IPS DF 6.9 (cell line): ENCODE measurements around the gene SPDYE6.
"Not testable (repeated sequence)": the region's sequence is repeated elsewhere in the genome, so short reads cannot be mapped to it uniquely, and the experiment has no call there.

Source experiments
- DNase-seq: peaks from one replicate; pipeline ENCODE4 v3.0.0-alpha.2; 2013; ENCODE audit warnings: low read depth, low spot score
- H3K27ac ChIP-seq: one replicate; pipeline ENCODE4 v1.5.1; 2013; ENCODE audit warnings: low read length, control low read depth
- H3K27me3 ChIP-seq: 2 replicates; pipeline ENCODE4 v1.6.1; 2013; ENCODE audit warnings: mild to moderate bottlenecking, low read length; ENCODE audit not compliant: control insufficient read depth, insufficient read depth
- H3K36me3 ChIP-seq: 2 replicates; pipeline ENCODE4 v1.6.1; 2013; ENCODE audit warnings: low read length; ENCODE audit not compliant: control insufficient read depth, insufficient read depth
- H3K4me1 ChIP-seq: 2 replicates; pipeline ENCODE4 v1.6.1; 2013; ENCODE audit warnings: low read length; ENCODE audit not compliant: control insufficient read depth, insufficient read depth
- H3K4me3 ChIP-seq: 2 replicates; pipeline ENCODE4 v1.5.1; 2013; ENCODE audit warnings: mild to moderate bottlenecking, low read length
- H3K9me3 ChIP-seq: 2 replicates; pipeline ENCODE4 v1.6.1; 2013; ENCODE audit warnings: low read length, inconsistent platforms; ENCODE audit not compliant: control insufficient read depth, insufficient read depth
- WGBS: extraction: QIAGEN DNeasy Blood & Tissue Kit; methylation state at CpG from one replicate; pipeline ENCODE4 v1.1.7; 2013; ENCODE audit warnings: mixed read lengths, missing lambda C conversion rate; ENCODE audit not compliant: insufficient read length, insufficient coverage; 5-methylcytosine and 5-hydroxymethylcytosine counted together

SPDYE6 gene

DNA sequence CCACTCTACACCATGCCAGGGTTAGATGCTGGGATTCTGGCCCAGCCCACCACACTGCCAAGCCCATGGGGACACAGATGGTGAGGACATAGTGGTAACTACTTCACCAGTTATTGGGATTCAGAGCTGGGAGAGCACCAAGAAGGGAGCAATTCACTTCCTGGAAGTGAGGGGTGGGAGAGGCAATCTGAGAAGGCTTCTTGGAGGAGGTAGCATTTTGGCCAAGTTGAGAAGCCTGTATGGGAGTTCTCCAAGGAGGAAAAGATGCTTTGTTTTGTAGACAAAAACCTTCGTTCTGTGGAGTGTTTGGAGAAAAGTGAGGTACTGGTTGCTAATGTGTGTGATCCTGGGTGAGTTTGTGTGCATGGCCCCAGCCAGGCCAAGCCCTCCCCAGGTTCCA, 36.1 kb upstream of the SPDYE6 start:
- Histone ChIP-seq H3K4me3 (no peak overlapping the region), H3K9me3 (no peaks in the 10 kb centered on the region), H3K27me3 (no peaks in the 10 kb centered on the region), H3K4me1 (peaks cover 1% of the 10 kb centered on the region; the same call in 1 of the 2 replicates), H3K36me3 (no peaks in the 10 kb centered on the region), H3K27ac (no peak overlapping the region)
- DNase-seq, result no peak
- WGBS, result no CpG with 5 or more reads among the region's 1 CpG

DNA sequence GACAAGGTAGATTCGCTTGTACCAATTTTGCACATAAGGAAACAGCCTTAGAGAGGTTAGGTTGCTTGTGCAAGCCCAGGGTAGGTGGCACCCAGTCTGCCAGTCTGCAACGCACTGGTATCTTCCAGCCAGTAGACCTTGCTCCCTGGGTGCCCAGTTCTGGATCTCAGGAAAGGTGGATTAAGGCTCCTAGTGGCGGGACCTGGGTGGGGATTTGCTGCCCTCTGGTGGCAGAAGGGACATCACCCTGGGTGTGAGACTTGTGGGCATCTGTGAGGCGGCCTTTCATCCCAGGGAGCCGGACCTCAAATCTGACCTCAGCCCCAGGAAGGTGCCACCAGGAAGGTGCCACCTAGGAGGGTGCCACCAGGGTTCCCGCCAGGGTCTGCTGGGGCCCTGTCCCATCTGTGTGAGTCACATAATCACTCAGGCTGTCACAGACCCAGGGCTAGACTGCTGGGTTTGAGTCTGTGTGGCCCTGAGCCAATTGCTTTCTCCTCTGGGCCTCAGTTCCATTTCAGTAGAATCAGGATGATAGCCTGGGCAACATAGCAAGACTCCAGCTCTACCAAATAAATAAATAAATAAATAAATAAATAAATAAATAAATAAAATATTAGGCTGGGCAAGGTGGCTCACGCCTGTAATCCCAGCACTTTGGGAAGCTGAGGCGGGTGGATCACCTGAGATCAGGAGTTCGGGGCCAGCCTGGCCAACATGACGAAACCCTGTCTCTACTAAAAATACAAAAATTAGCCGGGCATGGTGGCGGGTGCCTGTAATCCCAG, 34.6 kb upstream of the SPDYE6 start:
- H3K9me3 ChIP-seq, result no peaks in the 10 kb centered on the region
- H3K4me3 ChIP-seq, result no peak overlapping the region
- H3K36me3 ChIP-seq, result no peaks in the 10 kb centered on the region
- DNase-seq, result peak; percentile 78
- no peaks in the 10 kb centered on the region for H3K27me3 ChIP-seq
- H3K27ac ChIP-seq, result no peak overlapping the region
- WGBS, result no CpG with 5 or more reads among the region's 12 CpGs
- H3K4me1 ChIP-seq, result peaks cover 1% of the 10 kb centered on the region; the same call in 1 of the 2 replicates

DNA sequence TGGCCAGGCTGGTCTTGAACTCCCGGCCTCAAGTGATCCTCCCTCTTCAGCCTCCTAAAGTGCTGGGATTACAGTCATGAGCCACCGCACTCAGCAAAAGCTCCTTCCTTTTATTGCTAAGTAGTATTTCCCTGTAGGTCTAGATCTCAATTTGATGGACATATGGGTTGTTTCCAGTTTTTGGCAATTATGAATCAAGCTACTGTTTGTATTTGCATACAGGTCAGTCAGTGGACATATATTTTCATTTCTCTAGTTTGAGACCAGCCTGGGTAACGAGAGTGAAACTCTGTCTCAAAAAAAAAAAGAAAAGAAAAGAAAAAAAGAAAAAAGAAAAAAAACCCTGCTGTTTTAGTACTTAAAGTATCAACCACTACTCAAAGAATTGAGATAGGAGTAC, 33.6 kb upstream of the SPDYE6 start:
- Histone ChIP-seq H3K27ac (no peak overlapping the region), H3K27me3 (no peaks in the 10 kb centered on the region), H3K36me3 (no peaks in the 10 kb centered on the region), H3K4me1 (peaks cover 1% of the 10 kb centered on the region; the same call in 1 of the 2 replicates), H3K4me3 (no peak overlapping the region), H3K9me3 (no peaks in the 10 kb centered on the region)
- no CpG with 5 or more reads among the region's 3 CpGs for WGBS
- DNase-seq, result no peak

DNA sequence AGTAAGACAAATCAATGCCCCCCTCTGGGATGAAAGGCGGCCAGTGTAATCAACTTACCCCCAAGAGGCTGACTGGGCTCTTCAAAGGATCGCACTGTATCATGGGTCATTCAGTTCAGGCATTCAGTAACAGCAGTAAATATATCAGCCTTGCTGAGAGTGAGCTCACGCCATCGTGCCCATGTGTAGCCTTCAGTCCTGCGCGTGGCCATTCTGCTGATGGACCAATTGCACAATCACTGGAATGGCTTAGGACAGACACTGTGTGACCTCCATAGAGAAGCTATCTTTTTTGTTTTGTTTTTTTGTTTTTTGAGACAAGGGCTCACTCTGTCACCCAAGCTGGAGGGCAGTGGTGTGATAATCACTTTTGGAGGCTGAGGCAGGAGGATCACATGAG, 30.8 kb upstream of the SPDYE6 start:
- H3K27ac ChIP-seq, result no peak overlapping the region
- no CpG with 5 or more reads among the region's 6 CpGs for WGBS
- H3K9me3 ChIP-seq, result no peaks in the 10 kb centered on the region
- H3K27me3 ChIP-seq, result no peaks in the 10 kb centered on the region
- H3K4me3 ChIP-seq, result no peak overlapping the region
- peaks cover 1% of the 10 kb centered on the region; the same call in 1 of the 2 replicates for H3K4me1 ChIP-seq
- no peak for DNase-seq
- no peaks in the 10 kb centered on the region for H3K36me3 ChIP-seq

DNA sequence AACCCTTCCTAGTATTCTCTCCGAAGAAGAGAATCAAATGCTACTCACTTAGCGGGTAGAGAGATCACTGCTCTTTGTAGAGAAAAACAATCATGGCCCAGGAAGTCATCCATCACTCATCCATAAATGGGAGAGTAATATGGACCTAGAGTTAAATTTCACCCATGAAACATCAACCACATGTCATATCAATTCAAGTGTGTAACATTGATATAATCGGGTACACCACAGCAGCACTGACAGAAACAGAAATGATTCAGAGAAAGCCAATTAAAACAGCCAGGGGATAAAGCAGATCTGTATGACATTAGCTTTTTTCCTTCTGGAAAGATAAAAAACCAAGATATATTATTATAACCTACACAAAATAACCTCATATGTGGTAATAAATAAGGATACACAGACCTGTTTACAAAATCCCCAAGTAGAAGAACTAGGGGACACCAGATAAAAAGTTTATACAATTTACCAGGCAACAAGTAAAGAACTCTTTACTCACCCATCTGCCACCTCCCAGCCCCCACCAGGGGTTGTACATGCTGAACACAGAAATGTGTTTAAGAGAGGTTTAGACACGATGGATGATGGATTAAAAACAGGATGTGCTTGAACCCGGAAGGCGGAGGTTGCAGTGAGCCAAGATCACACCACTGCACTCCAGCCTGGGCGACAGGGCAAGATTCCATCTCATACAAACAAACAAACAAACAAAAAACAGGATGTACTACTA, 25.6 kb upstream of the SPDYE6 start:
- not testable (repeated sequence) for H3K9me3 ChIP-seq, H3K36me3 ChIP-seq, DNase-seq, H3K4me3 ChIP-seq, H3K27ac ChIP-seq, H3K4me1 ChIP-seq, H3K27me3 ChIP-seq
- WGBS, result no CpG with 5 or more reads among the region's 7 CpGs

DNA sequence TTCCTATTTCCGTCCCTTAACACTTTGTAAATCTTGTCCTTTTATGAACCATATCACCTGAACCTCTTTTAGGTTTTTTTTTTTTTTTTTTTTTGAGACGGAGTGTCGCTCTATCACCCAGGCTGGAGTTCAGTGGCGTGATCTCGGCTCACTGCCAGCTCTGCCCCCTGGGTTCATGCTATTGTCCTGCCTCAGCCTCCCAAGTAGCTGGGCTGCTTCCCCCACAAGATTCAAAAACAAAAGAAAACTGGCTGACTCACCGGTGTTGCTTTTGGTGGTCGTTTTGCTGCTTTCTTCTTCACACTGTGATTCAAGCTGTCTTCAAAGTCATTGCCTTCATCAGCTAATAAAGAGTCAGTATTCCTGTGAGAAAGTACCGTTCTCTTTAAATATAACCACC, 24.6 kb upstream of the SPDYE6 start:
- H3K4me3 ChIP-seq, H3K4me1 ChIP-seq, DNase-seq, H3K27ac ChIP-seq, H3K27me3 ChIP-seq, H3K36me3 ChIP-seq, H3K9me3 ChIP-seq: not testable (repeated sequence)
- WGBS, result no CpG with 5 or more reads among the region's 8 CpGs

DNA sequence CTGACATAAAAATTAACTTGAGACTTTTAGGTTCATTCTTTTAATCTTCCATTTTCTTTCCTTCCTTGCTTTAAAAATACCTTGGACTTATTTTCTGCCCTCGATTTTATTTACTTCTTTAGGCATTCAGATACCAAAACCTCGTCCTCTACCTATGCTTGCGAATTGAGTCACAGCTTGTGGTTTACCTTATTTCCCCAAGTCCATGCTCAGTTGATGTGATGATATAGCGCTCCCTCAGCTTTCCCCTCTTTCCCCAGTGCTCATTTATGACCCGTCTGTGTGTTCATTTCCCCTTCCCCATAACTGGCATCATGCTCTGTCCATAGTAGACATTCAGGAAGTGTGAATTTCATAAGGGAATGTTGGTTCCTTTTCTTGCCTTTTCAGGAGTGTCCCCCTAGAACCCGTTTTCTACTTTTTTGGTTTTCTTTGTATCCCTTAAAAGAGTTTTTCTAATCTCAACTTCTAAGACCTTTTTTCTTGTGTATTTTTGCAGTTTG, 20.8 kb upstream of the SPDYE6 start:
- WGBS, result no CpG with 5 or more reads among the region's 6 CpGs
- Histone ChIP-seq H3K36me3 (peaks cover 4% of the 10 kb centered on the region), H3K4me1 (no peaks in the 10 kb centered on the region), H3K4me3 (no peak overlapping the region), H3K27me3 (no peaks in the 10 kb centered on the region), H3K27ac (no peak overlapping the region), H3K9me3 (no peaks in the 10 kb centered on the region)
- no peak for DNase-seq

DNA sequence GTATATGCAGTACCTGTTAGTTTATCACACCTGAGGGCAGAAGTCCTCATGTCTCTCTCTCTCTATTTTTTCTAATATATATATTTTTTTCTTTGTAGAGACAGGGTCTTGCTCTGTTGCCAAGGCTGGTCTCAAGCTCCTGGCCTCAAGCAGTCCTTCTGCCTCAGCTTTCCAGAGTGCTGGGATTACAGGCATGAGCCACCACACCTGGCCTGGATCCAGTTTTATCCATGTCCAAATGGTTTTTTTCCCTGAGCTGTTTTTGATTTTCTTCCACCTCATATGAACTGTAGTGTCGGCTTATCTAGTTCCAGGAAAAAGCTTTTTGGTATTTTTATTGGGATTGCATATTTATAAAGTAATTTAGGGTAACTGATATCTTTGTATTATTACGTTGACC, 16.6 kb upstream of the SPDYE6 start:
- DNase-seq, H3K9me3 ChIP-seq, H3K36me3 ChIP-seq, H3K27me3 ChIP-seq, H3K4me1 ChIP-seq, H3K4me3 ChIP-seq, H3K27ac ChIP-seq: not testable (repeated sequence)
- WGBS, result no CpG with 5 or more reads among the region's 2 CpGs

DNA sequence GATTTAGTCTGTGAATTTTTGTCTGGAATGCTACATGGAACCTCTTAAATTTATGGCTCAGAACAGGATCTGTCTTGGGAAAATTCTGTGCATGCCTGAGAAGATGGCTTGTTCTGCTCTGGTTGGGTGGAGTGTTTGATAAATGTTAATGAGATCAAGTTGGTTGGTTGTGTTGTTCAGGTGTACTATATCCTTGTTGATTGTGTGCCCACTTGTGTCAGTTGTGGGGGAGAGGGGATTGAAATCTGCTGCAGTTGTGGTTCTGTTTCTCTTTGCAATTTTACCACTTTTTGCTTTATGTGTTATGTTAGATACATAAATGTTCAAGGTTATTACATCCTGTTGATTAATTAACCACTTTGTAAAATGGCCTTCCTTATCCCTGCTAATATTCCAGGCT, 13.8 kb upstream of the SPDYE6 start:
- not testable (repeated sequence) for H3K27me3 ChIP-seq, DNase-seq, H3K4me3 ChIP-seq, H3K36me3 ChIP-seq, H3K9me3 ChIP-seq, H3K27ac ChIP-seq, H3K4me1 ChIP-seq

DNA sequence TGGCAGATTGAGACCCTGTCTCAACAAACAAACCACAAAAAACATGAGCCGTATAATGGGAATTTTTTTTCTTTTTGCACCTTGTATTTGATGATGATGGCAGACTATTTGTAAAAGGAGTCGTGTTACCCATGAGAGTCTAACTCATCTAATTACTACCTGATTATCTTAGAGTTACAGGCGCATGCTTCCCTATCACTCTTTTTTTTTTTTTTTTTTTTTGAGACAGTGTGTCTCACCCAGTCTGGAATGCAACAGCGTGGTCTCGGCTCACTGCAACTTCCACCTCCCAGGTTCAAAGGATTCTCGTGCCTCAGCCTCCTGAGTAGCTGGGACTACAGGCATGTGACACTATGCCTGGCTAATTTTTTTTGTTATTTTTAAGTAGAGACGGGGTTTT, 9.1 kb upstream of the SPDYE6 start:
- DNase-seq, H3K27me3 ChIP-seq, H3K4me3 ChIP-seq, H3K4me1 ChIP-seq, H3K27ac ChIP-seq, H3K36me3 ChIP-seq, H3K9me3 ChIP-seq: not testable (repeated sequence)
- WGBS, result no CpG with 5 or more reads among the region's 7 CpGs
